ENCODE measurements around the gene KDR. TPM values are rescaled to one million over a fixed set of nuclear protein-coding genes. Genes with fewer than 3 reads are reported as not detected.
A peak's percentile ranks its signal among the peaks of the same experiment; 100 is the strongest.

Gene KDR
- total RNA-seq, 4 donors from 2014 or later: 5.4 to 12.4 (median 8.3) TPM

GRCh38 chr4:55050418-55050950 is 74.9 kb downstream of the KDR start:
- peaks cover 5% of the 10 kb centered on the region for H3K9me3 ChIP-seq

GRCh38 chr4:55038176-55038890 is 87.1 kb downstream of the KDR start:
- Histone ChIP-seq H3K9me3 (no peaks in the 10 kb centered on the region), H3K27ac (peak overlapping the region; percentile 9), H3K36me3 (no peaks in the 10 kb centered on the region), H3K4me3 (no peak overlapping the region), H3K4me1 (peaks cover 32% of the 10 kb centered on the region), H3K27me3 (no peaks in the 10 kb centered on the region)
- DNase-seq (ENCODE audit: low spot score in 2 of 2): no peak
- WGBS: 20% methylated on average over 2 of the region's 2 CpGs
- TF ChIP-seq EP300 (IDR thresholded peaks at IDR 0.05): peak; percentile 78
- peak in 2 of 3 donors; percentile 32 to 69 for TF ChIP-seq POLR2AphosphoS5 (IDR thresholded peaks at IDR 0.05)
- no peak for TF ChIP-seq POLR2A (IDR thresholded peaks at IDR 0.05)

More at GRCh38 chr4:55050418-55050950, 74.9 kb downstream of the KDR start:
- no peak for DNase-seq (ENCODE audit: low spot score in 2 of 2)
- no peak for TF ChIP-seq CTCF (IDR thresholded peaks at IDR 0.05)
- TF ChIP-seq EP300 (IDR thresholded peaks at IDR 0.05): no peak
- TF ChIP-seq POLR2A (IDR thresholded peaks at IDR 0.05): no peak
- TF ChIP-seq POLR2AphosphoS5 (IDR thresholded peaks at IDR 0.05): no peak
- Histone ChIP-seq H3K36me3 (no peaks in the 10 kb centered on the region), H3K27ac (no peak overlapping the region), H3K4me3 (no peak overlapping the region), H3K4me1 (no peaks in the 10 kb centered on the region), H3K27me3 (no peaks in the 10 kb centered on the region)
- WGBS: 71% methylated on average over 1 of the region's 1 CpG

GRCh38 chr4:55037728-55038127 is 87.7 kb downstream of the KDR start:
- Histone ChIP-seq H3K27ac (no peak overlapping the region), H3K4me3 (no peak overlapping the region), H3K36me3 (no peaks in the 10 kb centered on the region), H3K9me3 (no peaks in the 10 kb centered on the region), H3K27me3 (no peaks in the 10 kb centered on the region), H3K4me1 (peaks cover 36% of the 10 kb centered on the region)
- no peak for DNase-seq (ENCODE audit: low spot score in 2 of 2)
- TF ChIP-seq CTCF (IDR thresholded peaks at IDR 0.05): no peak
- TF ChIP-seq POLR2A (IDR thresholded peaks at IDR 0.05): no peak
- no peak for TF ChIP-seq POLR2AphosphoS5 (IDR thresholded peaks at IDR 0.05)
- TF ChIP-seq EP300 (IDR thresholded peaks at IDR 0.05): no peak
- 59% methylated on average over 1 of the region's 1 CpG for WGBS

GRCh38 chr4:55036405-55036804 is 89.0 kb downstream of the KDR start:
- Histone ChIP-seq H3K27me3 (no peaks in the 10 kb centered on the region), H3K36me3 (no peaks in the 10 kb centered on the region), H3K4me3 (no peak overlapping the region), H3K4me1 (peaks cover 48% of the 10 kb centered on the region), H3K9me3 (no peaks in the 10 kb centered on the region), H3K27ac (no peak overlapping the region)
- no peak for TF ChIP-seq CTCF (IDR thresholded peaks at IDR 0.05)
- no peak for TF ChIP-seq POLR2A (IDR thresholded peaks at IDR 0.05)
- no peak for TF ChIP-seq EP300 (IDR thresholded peaks at IDR 0.05)
- TF ChIP-seq POLR2AphosphoS5 (IDR thresholded peaks at IDR 0.05): no peak
- WGBS: 60% methylated on average over 2 of the region's 3 CpGs
- no peak for DNase-seq (ENCODE audit: low spot score in 2 of 2)

- Histone ChIP-seq H3K27me3 (no peaks in the 10 kb centered on the region), H3K9me3 (no peaks in the 10 kb centered on the region), H3K4me3 (no peak overlapping the region), H3K27ac (no peak overlapping the region), H3K36me3 (no peaks in the 10 kb centered on the region), H3K4me1 (peaks cover 52% of the 10 kb centered on the region)
- DNase-seq (ENCODE audit: low spot score in 2 of 2): no peak
- TF ChIP-seq POLR2AphosphoS5 (IDR thresholded peaks at IDR 0.05): no peak
- TF ChIP-seq POLR2A (IDR thresholded peaks at IDR 0.05): no peak
- WGBS: 53% methylated on average over 1 of the region's 1 CpG
Observed at GRCh38 chr4:55035892-55036291, 89.5 kb downstream of the KDR start.

- no peak for DNase-seq (ENCODE audit: low spot score in 2 of 2)
- Histone ChIP-seq H3K4me1 (peaks cover 49% of the 10 kb centered on the region), H3K9me3 (no peaks in the 10 kb centered on the region), H3K36me3 (no peaks in the 10 kb centered on the region), H3K27ac (no peak overlapping the region), H3K4me3 (no peak overlapping the region), H3K27me3 (no peaks in the 10 kb centered on the region)
- TF ChIP-seq POLR2AphosphoS5 (IDR thresholded peaks at IDR 0.05) (no peak), EP300 (IDR thresholded peaks at IDR 0.05) (no peak), POLR2A (IDR thresholded peaks at IDR 0.05) (no peak), CTCF (IDR thresholded peaks at IDR 0.05) (no peak)
- 74% methylated on average over 8 of the region's 8 CpGs for WGBS
Observed at GRCh38 chr4:55033296-55033695, 92.1 kb downstream of the KDR start.

All from suprapubic skin (tissue), 4 donors.